8988T (cell line): ENCODE data around the gene DUSP16.
A peak's percentile ranks its signal among the peaks of the same experiment; 100 is the strongest.
"Not testable (repeated sequence)": the region's sequence is repeated elsewhere in the genome, so short reads cannot be mapped to it uniquely, and the experiment has no call there.

ENCODE experiments used
- DNase-seq: peaks from one replicate; pipeline ENCODE4 v3.0.0; 2011

The DUSP16 gene

DNA sequence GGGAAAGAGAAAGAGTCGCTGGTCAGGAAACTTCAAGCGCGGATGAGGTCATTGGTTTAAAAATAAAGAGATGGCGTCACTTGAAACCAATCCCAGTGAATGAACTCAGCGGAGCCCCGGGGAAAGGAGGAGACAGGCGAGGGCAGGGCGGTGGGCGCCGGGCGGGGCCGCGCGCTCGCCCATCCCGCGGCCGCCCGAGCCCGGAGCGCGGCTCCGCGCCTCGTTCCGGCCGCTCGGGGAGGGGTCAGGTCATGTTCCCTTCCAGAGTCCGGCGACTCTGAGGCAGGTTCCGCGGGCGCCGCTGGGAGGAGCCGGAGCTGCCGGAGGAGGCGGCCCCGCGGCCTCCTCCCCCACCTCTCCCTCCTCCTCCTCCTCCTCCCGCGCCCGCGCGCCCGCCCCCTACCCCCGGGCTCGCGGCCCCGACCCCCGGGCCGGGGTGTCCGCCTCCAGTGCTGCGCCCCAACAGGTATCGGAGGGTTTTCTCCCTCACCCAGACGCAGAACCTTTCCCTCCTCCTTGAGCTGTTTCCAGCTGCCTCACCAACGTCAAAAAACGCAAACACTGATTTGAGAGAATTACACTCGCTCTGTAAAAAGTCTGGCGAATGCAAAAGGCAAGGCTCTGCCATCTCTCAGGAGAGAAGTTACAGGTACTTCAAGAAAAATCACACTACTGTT is at the start of gene DUSP16:
DUSP16 (minus strand) TSS at position 279 of the 677 bp plus-strand sequence. CDS start 41,765 bp downstream, outside the sequence.
- peak; percentile 65 for DNase-seq

GRCh38 chr12:12612358-12612757 is 49.7 kb upstream of the DUSP16 start:
- DNase-seq: no peak

GRCh38 chr12:12611512-12612306 is 49.0 kb upstream of the DUSP16 start, which contains the start of gene CREBL2:
Gene CREBL2 (plus strand): TSS chr12:12611876. CDS start chr12:12612173, 297 bp downstream.
- DNase-seq: peak; percentile 62

DNA sequence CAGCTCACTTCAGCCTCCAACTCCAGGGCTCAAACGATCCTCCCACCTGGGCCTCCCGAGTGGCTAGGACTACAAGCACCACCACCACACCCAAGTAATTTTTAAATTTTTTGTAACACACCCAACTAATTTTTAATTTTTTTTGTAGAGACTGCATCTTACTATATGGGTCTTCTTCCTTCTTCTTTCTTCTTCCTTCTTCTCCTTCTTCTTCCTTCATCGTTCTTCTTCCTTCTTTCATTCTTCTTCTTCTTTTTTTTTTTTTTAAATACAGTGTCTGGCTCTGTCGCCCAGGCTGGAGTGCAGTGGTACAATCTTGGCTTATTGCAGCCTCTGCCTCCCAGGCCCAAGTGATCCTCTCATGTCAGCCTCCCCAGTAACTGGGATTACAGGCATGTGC is 48.0 kb upstream of the DUSP16 start:
- DNase-seq: no peak

- DNase-seq: no peak
These were observed 47.0 kb upstream of the DUSP16 start for GRCh38 chr12:12609692-12610091.

DNA sequence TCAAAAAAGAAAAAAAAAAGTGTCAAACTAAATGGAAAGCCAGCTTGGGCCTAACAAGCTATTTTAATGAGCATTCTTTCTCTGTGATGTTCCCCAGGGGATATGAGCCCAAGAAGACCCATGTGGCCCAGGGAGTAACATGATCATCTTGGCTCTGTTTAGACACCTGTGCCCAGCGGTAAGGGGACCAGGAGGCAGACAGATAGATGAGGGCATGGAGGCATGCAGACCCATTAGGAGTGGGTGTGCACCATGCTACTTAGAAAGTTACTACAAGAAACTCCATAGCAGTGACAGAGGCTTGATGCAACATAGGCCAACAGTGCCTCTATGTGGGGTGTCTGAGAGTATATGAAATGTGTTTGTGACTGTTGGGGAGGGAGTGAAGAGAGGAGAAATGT is 45.9 kb upstream of the DUSP16 start:
- DNase-seq: peak; percentile 6

DNA sequence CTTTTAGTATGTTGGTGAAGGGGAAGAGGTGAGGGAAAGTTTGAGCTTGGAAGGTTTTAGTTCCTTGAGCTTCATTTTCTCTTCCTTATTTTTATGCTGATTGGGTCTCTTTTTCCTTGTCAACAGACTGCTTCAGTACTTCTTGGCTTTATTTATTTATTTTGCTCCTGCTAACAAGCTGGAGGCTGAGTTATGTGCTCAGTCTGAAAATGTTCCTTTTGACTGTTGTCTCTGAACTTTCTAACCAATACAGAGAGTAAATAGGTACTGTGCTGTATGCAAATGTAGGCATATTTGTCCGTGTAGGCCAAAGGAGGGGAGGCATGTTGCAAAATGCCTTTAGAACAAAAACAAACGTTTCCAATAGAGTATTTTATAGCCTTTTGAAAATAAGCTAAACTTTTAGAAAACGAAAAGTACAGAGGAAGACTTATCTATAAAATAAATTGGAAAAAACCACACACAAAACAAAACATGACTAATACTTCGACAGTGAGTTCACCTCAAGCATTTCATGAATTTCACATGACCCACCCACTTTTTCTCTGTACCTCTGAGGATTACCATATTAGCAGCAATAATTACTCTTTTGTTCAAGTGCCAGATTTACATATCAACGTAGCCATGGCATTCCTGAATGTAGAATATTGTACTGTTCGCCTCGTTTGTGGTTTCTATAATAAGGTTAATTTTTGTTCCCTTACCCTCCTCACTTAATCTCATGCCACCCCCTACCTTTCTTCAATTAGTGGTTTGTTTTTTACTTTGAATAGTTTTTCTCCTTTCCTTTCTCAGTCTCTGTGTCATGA is 44.3 kb upstream of the DUSP16 start:
- DNase-seq: no peak

DNA sequence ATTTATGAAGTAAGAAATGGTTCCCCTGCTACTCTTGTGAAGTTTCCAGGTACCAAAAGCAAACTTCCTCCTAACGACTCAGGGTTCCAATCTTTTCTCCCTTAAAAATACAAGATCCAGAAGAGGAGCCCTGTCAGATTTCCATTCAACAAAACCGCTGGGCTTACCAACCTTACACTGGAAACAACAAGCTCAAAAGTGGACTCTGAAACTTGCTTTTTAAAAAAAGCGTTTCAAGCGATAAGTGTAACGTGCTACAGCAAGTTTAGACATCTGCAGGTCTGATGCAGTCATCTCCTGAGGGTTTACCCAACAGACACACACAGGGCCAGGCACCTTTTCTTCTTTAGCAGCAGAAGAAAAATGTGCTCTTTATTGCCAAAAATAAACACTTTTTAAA is 42.1 kb upstream of the DUSP16 start:
- DNase-seq: no peak

GRCh38 chr12:12600659-12601058 is 38.0 kb upstream of the DUSP16 start:
- no peak for DNase-seq

- no peak for DNase-seq
These were observed 37.3 kb upstream of the DUSP16 start for GRCh38 chr12:12599750-12600643.

GRCh38 chr12:12598864-12599263 is 36.2 kb upstream of the DUSP16 start:
- DNase-seq: no peak

GRCh38 chr12:12596598-12596997 is 33.9 kb upstream of the DUSP16 start:
- DNase-seq: not testable (repeated sequence)

GRCh38 chr12:12595929-12596328 is 33.3 kb upstream of the DUSP16 start:
- DNase-seq: not testable (repeated sequence)

DNA sequence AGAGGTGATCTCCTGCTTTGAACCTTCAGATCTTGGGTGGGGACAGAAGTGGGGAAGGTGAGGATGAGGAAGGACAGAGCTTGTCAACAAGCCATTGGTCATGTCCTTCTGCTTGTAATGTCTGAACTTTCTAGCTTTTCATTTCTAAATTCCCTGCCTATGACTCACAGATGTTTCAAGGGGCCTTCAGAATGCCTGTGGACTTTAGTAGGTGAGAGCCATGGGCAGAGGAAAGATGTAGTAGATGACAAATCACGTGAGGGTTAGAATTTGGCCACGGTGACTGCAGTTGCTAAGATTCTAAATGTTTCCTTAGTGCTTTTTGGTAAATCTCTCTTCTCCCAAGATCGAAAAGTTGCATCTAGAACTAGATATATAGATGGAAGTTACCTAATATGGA is 30.3 kb upstream of the DUSP16 start:
- DNase-seq: peak; percentile 18

DNA sequence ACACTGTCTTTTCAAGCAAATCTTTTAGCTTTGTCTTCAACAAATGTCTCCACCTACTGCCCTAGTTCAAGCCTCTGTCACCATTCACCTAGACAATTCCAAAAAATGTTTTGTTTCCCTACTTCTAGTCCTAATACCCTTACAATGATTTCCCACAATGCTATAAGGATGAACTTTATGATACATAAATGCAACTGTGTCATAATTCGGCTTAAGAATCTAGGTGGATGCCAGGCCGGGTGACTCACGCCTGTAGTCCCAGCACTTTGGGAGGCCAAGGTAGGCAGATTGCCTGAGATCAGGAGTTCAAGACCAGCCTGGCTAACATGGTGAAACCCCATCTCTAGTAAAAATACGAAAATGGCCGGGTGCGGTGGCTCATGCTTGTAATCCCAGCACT is 28.3 kb upstream of the DUSP16 start:
- DNase-seq: no peak

DNA sequence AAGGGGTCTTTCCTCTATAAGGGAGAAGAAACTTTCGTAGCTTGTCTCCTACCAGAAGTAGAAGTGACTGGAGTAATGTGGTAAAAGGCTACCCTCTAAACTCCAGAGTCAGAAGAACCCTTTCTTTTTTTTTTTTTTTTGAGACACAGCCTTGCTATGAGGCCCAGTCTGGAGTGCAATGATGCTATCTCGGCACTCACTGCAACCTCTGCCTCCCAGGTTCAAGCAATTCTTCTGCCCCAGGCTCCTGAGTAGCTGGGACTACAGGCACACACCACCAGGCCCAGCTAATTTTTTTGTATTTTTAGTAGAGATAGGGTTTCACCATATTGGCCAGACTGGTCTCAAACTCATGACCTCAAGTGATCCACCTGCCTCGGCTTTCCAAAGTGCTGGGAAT is 25.8 kb upstream of the DUSP16 start:
- DNase-seq: not testable (repeated sequence)

DNA sequence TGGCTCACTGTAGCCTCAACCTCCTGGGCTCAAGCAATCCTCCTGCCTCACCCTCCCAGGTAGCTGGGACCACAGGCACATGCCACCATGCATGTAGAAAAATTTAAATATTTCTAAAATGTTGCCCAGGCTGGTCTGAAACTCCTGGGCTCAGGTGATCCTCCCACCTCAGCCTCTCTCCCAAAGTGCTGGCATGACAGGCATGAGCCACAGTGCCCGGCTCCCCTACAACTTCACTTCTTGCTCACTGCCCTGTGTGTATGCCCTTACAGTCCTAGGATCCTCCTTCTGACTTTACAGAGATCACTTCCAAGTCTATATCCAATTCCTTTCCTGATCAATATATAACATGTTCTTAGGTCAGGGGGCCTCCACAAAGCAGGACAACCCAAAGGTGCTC is 25.2 kb upstream of the DUSP16 start:
- no peak for DNase-seq

GRCh38 chr12:12586879-12587675 is 24.4 kb upstream of the DUSP16 start:
- no peak for DNase-seq

GRCh38 chr12:12585115-12585863 is 22.6 kb upstream of the DUSP16 start:
- DNase-seq: no peak

- DNase-seq: no peak
These were observed 21.0 kb upstream of the DUSP16 start for GRCh38 chr12:12583510-12584178.
